ENCODE measurements around the gene BARHL1.
"Not testable (repeated sequence)": the region's sequence is repeated elsewhere in the genome, so short reads cannot be mapped to it uniquely, and the experiment has no call there.

BARHL1 gene

GRCh38 chr9:132564526-132564925 lies 17.9 kb upstream of the BARHL1 start:
- H3K4me3 ChIP-seq (replicated peaks; ENCODE audit: low read depth, low read length): no peak overlapping the region
- DNase-seq (ENCODE audit: low read depth): no peak
- no peak for TF ChIP-seq CTCF (IDR thresholded peaks at IDR 0.05; ENCODE audit: low read length, missing control alignments)

- DNase-seq (ENCODE audit: low read depth); H3K4me3 ChIP-seq (replicated peaks; ENCODE audit: low read depth, low read length): not testable (repeated sequence)
These were observed 13.6 kb upstream of the BARHL1 start for GRCh38 chr9:132568787-132569186.

GRCh38 chr9:132571806-132572600 lies 10.4 kb upstream of the BARHL1 start:
- no peak for TF ChIP-seq CTCF (IDR thresholded peaks at IDR 0.05; ENCODE audit: low read length, missing control alignments)
- DNase-seq (ENCODE audit: low read depth): no peak
- H3K4me3 ChIP-seq (replicated peaks; ENCODE audit: low read depth, low read length): no peak overlapping the region

- no peak for TF ChIP-seq CTCF (IDR thresholded peaks at IDR 0.05; ENCODE audit: low read length, missing control alignments)
- peak; percentile 15 for DNase-seq (ENCODE audit: low read depth)
- H3K4me3 ChIP-seq (replicated peaks; ENCODE audit: low read depth, low read length): no peak overlapping the region
These were observed 9.5 kb upstream of the BARHL1 start for GRCh38 chr9:132572921-132573320.

GRCh38 chr9:132575005-132575609 lies 7.3 kb upstream of the BARHL1 start:
- DNase-seq (ENCODE audit: low read depth): peak; percentile 78
- TF ChIP-seq CTCF (IDR thresholded peaks at IDR 0.05; ENCODE audit: low read length, missing control alignments): peak; percentile 81

GRCh38 chr9:132575811-132576210 lies 6.6 kb upstream of the BARHL1 start:
- DNase-seq (ENCODE audit: low read depth): no peak
- no peak overlapping the region for H3K4me3 ChIP-seq (replicated peaks; ENCODE audit: low read depth, low read length)
- TF ChIP-seq CTCF (IDR thresholded peaks at IDR 0.05; ENCODE audit: low read length, missing control alignments): no peak

More at GRCh38 chr9:132575005-132575609, 7.3 kb upstream of the BARHL1 start:
- no peak overlapping the region for H3K4me3 ChIP-seq (replicated peaks; ENCODE audit: low read depth, low read length)

GRCh38 chr9:132577119-132577518 lies 5.3 kb upstream of the BARHL1 start:
- no peak for TF ChIP-seq CTCF (IDR thresholded peaks at IDR 0.05; ENCODE audit: low read length, missing control alignments)
- DNase-seq (ENCODE audit: low read depth): no peak
- no peak overlapping the region for H3K4me3 ChIP-seq (replicated peaks; ENCODE audit: low read depth, low read length)
